ENCODE data around the gene PLPPR2.
"Not testable (repeated sequence)": the region's sequence is repeated elsewhere in the genome, so short reads cannot be mapped to it uniquely, and the experiment has no call there.

PLPPR2 gene

GRCh38 chr19:11401808-11402543 is 46.7 kb downstream of the PLPPR2 start:
- no peak for DNase-seq

GRCh38 chr19:11404588-11405222 is 49.5 kb downstream of the PLPPR2 start:
- DNase-seq, result no peak

- no peak for DNase-seq
These were observed 50.8 kb downstream of the PLPPR2 start for GRCh38 chr19:11405846-11406643.

- not testable (repeated sequence) for DNase-seq
These were observed 51.5 kb downstream of the PLPPR2 start for GRCh38 chr19:11406703-11407236.

- no peak for DNase-seq
These were observed 53.4 kb downstream of the PLPPR2 start for GRCh38 chr19:11408591-11408990.

- DNase-seq, result no peak
These were observed 55.5 kb downstream of the PLPPR2 start for GRCh38 chr19:11410682-11411081.

- no peak for DNase-seq
These were observed 59.3 kb downstream of the PLPPR2 start for GRCh38 chr19:11414544-11414943.
